ENCODE results near the gene ITPRIPL1. TPM values are rescaled to one million over a fixed set of nuclear protein-coding genes. Genes with fewer than 3 reads are reported as not detected.

ITPRIPL1 gene
- total and polyA plus RNA-seq, 4 donors: 0.19 to 3.1 (median 0.28) TPM

GRCh38 chr2:96353606-96354101, 28.5 kb downstream of the ITPRIPL1 start:
- WGBS: 57% methylated on average over 4 of the region's 4 CpGs
- no peaks in the 10 kb centered on the region for H3K27me3 ChIP-seq (ENCODE audit: control insufficient read depth in 4 of 4, insufficient read depth in 4 of 4, low read length in 3 of 4)
- no peaks in the 10 kb centered on the region for H3K36me3 ChIP-seq (ENCODE audit: control insufficient read depth in 4 of 4, insufficient read depth in 3 of 4, low read depth in 1 of 4, low read length in 3 of 4)
- peaks cover 3 to 35% (median 32%) of the 10 kb centered on the region in 4 donors for H3K4me1 ChIP-seq (ENCODE audit: control insufficient read depth in 4 of 4, insufficient read depth in 4 of 4, low read length in 3 of 4)
- no peak overlapping the region for H3K9ac ChIP-seq (ENCODE audit: low read depth in 1 of 2, low read length in 2 of 2)
- H3K4me3 ChIP-seq (ENCODE audit: low read depth in 1 of 3, low read length in 3 of 3): no peak overlapping the region
- no peak for TF ChIP-seq EGR1 (IDR thresholded peaks at IDR 0.05; ENCODE audit: low read depth in 2 of 2)
- TF ChIP-seq GABPA (IDR thresholded peaks at IDR 0.05 in 1 of 2, conservative IDR thresholded peaks at IDR 0.05 in 1 of 2): peak in 1 of 2 donors; percentile 37
- peak in 1 of 2 donors; percentile 49 for TF ChIP-seq RXRA (IDR thresholded peaks at IDR 0.05)
- peak; percentile 51 for TF ChIP-seq SP1 (IDR thresholded peaks at IDR 0.05)
- TF ChIP-seq TAF1 (conservative IDR thresholded peaks at IDR 0.05): no peak
- peak; percentile 62 for TF ChIP-seq NR2F2 (IDR thresholded peaks at IDR 0.05)
- no peak for TF ChIP-seq HNF4G (IDR thresholded peaks at IDR 0.05)
- no peak for TF ChIP-seq ATF3 (IDR thresholded peaks at IDR 0.05)
- TF ChIP-seq RAD21 (IDR thresholded peaks at IDR 0.05): peak in 1 of 2 donors; percentile 8
- no peak for TF ChIP-seq REST (IDR thresholded peaks at IDR 0.05)
- peak; percentile 22 for TF ChIP-seq YY1 (IDR thresholded peaks at IDR 0.05)
- no peak for DNase-seq (ENCODE audit: low spot score)
- no peaks in the 10 kb centered on the region for H3K9me3 ChIP-seq (ENCODE audit: control insufficient read depth in 4 of 4, low read length in 3 of 4)
- H3K27ac ChIP-seq (ENCODE audit: low read depth in 1 of 2, low read length in 2 of 2): peak overlapping the region; percentile 57 to 63

GRCh38 chr2:96354492-96354891, 29.4 kb downstream of the ITPRIPL1 start:
- no peak for DNase-seq (ENCODE audit: low spot score)
- Histone ChIP-seq H3K9ac (ENCODE audit: low read depth in 1 of 2, low read length in 2 of 2) (no peak overlapping the region), H3K36me3 (ENCODE audit: control insufficient read depth in 4 of 4, insufficient read depth in 3 of 4, low read depth in 1 of 4, low read length in 3 of 4) (no peaks in the 10 kb centered on the region), H3K9me3 (ENCODE audit: control insufficient read depth in 4 of 4, low read length in 3 of 4) (no peaks in the 10 kb centered on the region), H3K4me3 (ENCODE audit: low read depth in 1 of 3, low read length in 3 of 3) (no peak overlapping the region), H3K27ac (ENCODE audit: low read depth in 1 of 2, low read length in 2 of 2) (no peak overlapping the region), H3K27me3 (ENCODE audit: control insufficient read depth in 4 of 4, insufficient read depth in 4 of 4, low read length in 3 of 4) (no peaks in the 10 kb centered on the region), H3K4me1 (ENCODE audit: control insufficient read depth in 4 of 4, insufficient read depth in 4 of 4, low read length in 3 of 4) (peaks cover 3 to 35% (median 33%) of the 10 kb centered on the region in 4 donors)
- TF ChIP-seq HNF4G (IDR thresholded peaks at IDR 0.05) (no peak), FOXA2 (IDR thresholded peaks at IDR 0.05) (no peak), CTCF (IDR thresholded peaks at IDR 0.05; ENCODE audit: low read depth, low read length, missing input control) (no peak)
- WGBS: 97% methylated on average over 4 of the region's 4 CpGs

- no peak overlapping the region for H3K9ac ChIP-seq (ENCODE audit: low read depth in 1 of 2, low read length in 2 of 2)
- H3K9me3 ChIP-seq (ENCODE audit: control insufficient read depth in 4 of 4, low read length in 3 of 4): no peaks in the 10 kb centered on the region
- H3K4me3 ChIP-seq (ENCODE audit: low read depth in 1 of 3, low read length in 3 of 3): no peak overlapping the region
- no peak overlapping the region for H3K27ac ChIP-seq (ENCODE audit: low read depth in 1 of 2, low read length in 2 of 2)
- DNase-seq (ENCODE audit: low spot score): peak; percentile 48
- no peaks in the 10 kb centered on the region for H3K36me3 ChIP-seq (ENCODE audit: control insufficient read depth in 4 of 4, insufficient read depth in 3 of 4, low read depth in 1 of 4, low read length in 3 of 4)
- peaks cover 3 to 37% (median 33%) of the 10 kb centered on the region in 4 donors for H3K4me1 ChIP-seq (ENCODE audit: control insufficient read depth in 4 of 4, insufficient read depth in 4 of 4, low read length in 3 of 4)
- WGBS: 31% methylated on average over 6 of the region's 6 CpGs
- H3K27me3 ChIP-seq (ENCODE audit: control insufficient read depth in 4 of 4, insufficient read depth in 4 of 4, low read length in 3 of 4): no peaks in the 10 kb centered on the region
- peak; percentile 75 for TF ChIP-seq FOXA1 (IDR thresholded peaks at IDR 0.05)
- no peak for TF ChIP-seq CTCF (IDR thresholded peaks at IDR 0.05; ENCODE audit: low read depth, low read length, missing input control)
- peak; percentile 51 to 64 for TF ChIP-seq RAD21 (IDR thresholded peaks at IDR 0.05)
- TF ChIP-seq RXRA (IDR thresholded peaks at IDR 0.05): peak; percentile 98 to 99
- TF ChIP-seq EGR1 (IDR thresholded peaks at IDR 0.05; ENCODE audit: low read depth in 2 of 2): no peak
- TF ChIP-seq YY1 (IDR thresholded peaks at IDR 0.05): peak; percentile 71
- TF ChIP-seq HNF4A (conservative IDR thresholded peaks at IDR 0.05): peak; percentile 80 to 93
- TF ChIP-seq JUND (IDR thresholded peaks at IDR 0.05): peak; percentile 18 to 79
- no peak for TF ChIP-seq ATF3 (IDR thresholded peaks at IDR 0.05)
- peak in 1 of 2 donors; percentile 65 for TF ChIP-seq GABPA (IDR thresholded peaks at IDR 0.05 in 1 of 2, conservative IDR thresholded peaks at IDR 0.05 in 1 of 2)
- TF ChIP-seq FOXA2 (IDR thresholded peaks at IDR 0.05): peak; percentile 93
- TF ChIP-seq ZBTB33 (IDR thresholded peaks at IDR 0.05): peak; percentile 62
Observed at GRCh38 chr2:96356889-96357288, 31.8 kb downstream of the ITPRIPL1 start.

Measured in liver (tissue), 9 donors.